Esophagus squamous epithelium (tissue), 4 donors: ENCODE results near the gene KIF14.

Experiments
- CTCF ChIP-seq, 6 experiments: fragments of 450-650 bp in 4 of 6; fragments of 200-600 bp in 2 of 6; sonication (generic) in 2 of 6; IDR thresholded peaks; one replicate each; pipeline ENCODE4 v1.5.1; 2016 to 2019; ENCODE audit warnings: antibody characterized with exemption in 6 of 6, mild to moderate bottlenecking in 4 of 6, moderate library complexity in 4 of 6
- POLR2A ChIP-seq, 4 donors: fragments of 450-650 bp; IDR thresholded peaks; one replicate each; pipeline ENCODE4 v1.6.1; 2017; ENCODE audit warnings: antibody characterized with exemption in 4 of 4, mild to moderate bottlenecking in 4 of 4, moderate library complexity in 3 of 4

DNA sequence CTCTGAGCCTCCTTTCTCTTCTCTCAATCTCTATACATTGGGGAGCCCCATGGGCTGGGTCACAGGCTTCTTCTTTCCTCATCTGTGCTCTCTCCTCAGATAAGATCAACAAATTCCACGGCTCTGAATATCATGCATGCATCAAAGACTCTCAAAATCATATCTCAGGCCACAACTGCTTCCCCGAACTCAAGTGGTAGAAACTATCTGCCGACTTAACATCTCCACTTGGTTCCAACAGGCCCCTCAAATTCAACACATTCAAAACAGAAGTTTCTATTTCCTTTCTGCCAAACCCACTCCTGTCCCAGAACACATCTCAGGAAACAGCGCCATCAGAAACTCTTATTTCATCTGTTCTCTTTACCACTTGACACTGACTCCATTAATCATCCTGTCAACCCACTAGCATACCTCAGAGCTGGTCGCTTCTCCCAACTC lies 32.5 kb upstream of the KIF14 start:
- TF ChIP-seq CTCF (IDR thresholded peaks at IDR 0.05) (no peak), POLR2A (IDR thresholded peaks at IDR 0.05) (no peak)
